ENCODE data around the gene GNPAT. TPM values are rescaled to one million over a fixed set of nuclear protein-coding genes. Genes with fewer than 3 reads are reported as not detected.

The GNPAT gene
- total RNA-seq, 1 experiment from 2014 or later = 60.9 TPM

- CTCF ChIA-PET = interaction anchor here (0.7 kb wide), 1 partner anchor 333 kb away, joined by 3 read pairs; no protein-coding TSS in a partner anchor
Measured at GRCh38 chr1:231326248-231326647, 85.2 kb downstream of the GNPAT start.

More at GRCh38 chr1:231326248-231326647, 85.2 kb downstream of the GNPAT start:
- Mint-ChIP-seq H3K27me3 (ENCODE audit: insufficient read depth, unreplicated experiment) (no peaks in the 10 kb centered on the region), H3K4me3 (ENCODE audit: unreplicated experiment) (no peak overlapping the region), H3K4me1 (ENCODE audit: insufficient read depth, unreplicated experiment) (no peaks in the 10 kb centered on the region), H3K36me3 (ENCODE audit: insufficient read depth, unreplicated experiment) (peaks cover 16% of the 10 kb centered on the region), H3K27ac (ENCODE audit: low read depth, unreplicated experiment) (no peak overlapping the region), H3K9me3 (ENCODE audit: unreplicated experiment) (no peaks in the 10 kb centered on the region)
- DNase-seq (ENCODE audit: unreplicated experiment) = no peak
- no TSS peak for BruUV-seq (replicated peaks)
- POLR2A ChIA-PET = interaction anchor here (1.6 kb wide), 1 partner anchor 12 kb away, joined by 9 read pairs; the partner anchor contains the start of genes EXOC8 and SPRTN
- intact Hi-C loops (cut with micrococcal nuclease) = no loop called here
- TF ChIP-seq CTCF (IDR thresholded peaks at IDR 0.05; ENCODE audit: unreplicated experiment) = no peak

Other genes starting within 250 kb of the GNPAT start
- 25.2 and 29.2 TPM in 2 replicates for gene FAM89A, start 201.0 kb upstream of the GNPAT start, total RNA-seq (2022)
- not detected in 2 replicates for gene TRIM67, start 79.2 kb upstream of the GNPAT start, total RNA-seq (2022)
- 24.0 and 28.5 TPM in 2 replicates for gene EXOC8, start 96.6 kb downstream of the GNPAT start, total RNA-seq (2022)
- gene SPRTN, start 97.1 kb downstream of the GNPAT start, total RNA-seq (2022) = 30.4 and 36.9 TPM in 2 replicates
- gene EGLN1, start 181.1 kb downstream of the GNPAT start, total RNA-seq (2022) = 67.3 and 68.8 TPM in 2 replicates

Data from MCF 10A (cell line).